Testis (tissue), 3 donors: ENCODE data around the gene TMEM256. TPM values are rescaled to one million over a fixed set of nuclear protein-coding genes. Genes with fewer than 3 reads are reported as not detected.

Experiments used
- DNase-seq: peaks from one replicate; pipeline ENCODE4 v3.0.0-alpha.2; 2019
- H3K27ac ChIP-seq, 2 donors: fragments of 200-600 bp; sonication (generic); one replicate each; pipeline ENCODE4 v1.5.1; 2019
- H3K27me3 ChIP-seq: fragments of 200-600 bp; sonication (generic); one replicate; pipeline ENCODE4 v1.5.1; 2019
- H3K36me3 ChIP-seq: fragments of 200-600 bp; sonication (generic); one replicate; pipeline ENCODE4 v1.5.1; 2017; ENCODE audit warnings: low read depth; ENCODE audit errors: missing control alignments
- H3K4me1 ChIP-seq: fragments of 200-600 bp; sonication (generic); one replicate; pipeline ENCODE4 v1.5.1; 2019
- H3K4me3 ChIP-seq, 2 donors: fragments of 200-600 bp; sonication (generic); one replicate each; pipeline ENCODE4 v1.5.1; 2017 to 2019
- H3K9me3 ChIP-seq: fragments of 200-600 bp; sonication (generic); one replicate; pipeline ENCODE4 v1.5.1; 2017
- CTCF ChIP-seq, 3 experiments: fragments of 450-650 bp in 2 of 3; fragments of 200-600 bp in 1 of 3; sonication (generic) in 1 of 3; IDR thresholded peaks; one replicate each; pipeline ENCODE4 v1.5.1; 2016 to 2019; ENCODE audit warnings: antibody characterized with exemption in 3 of 3, mild to moderate bottlenecking in 2 of 3, moderate library complexity in 1 of 3
- POLR2A ChIP-seq: fragments of 450-650 bp; IDR thresholded peaks from one replicate; pipeline ENCODE4 v1.6.1; 2017; ENCODE audit warnings: antibody characterized with exemption, mild to moderate bottlenecking, moderate library complexity
- WGBS, 2 donors: methylation state at CpG; one replicate each; pipeline ENCODE4 v1.1.5; 2018; 5-methylcytosine and 5-hydroxymethylcytosine counted together
- intact Hi-C: fragments of 100-400 bp; cut with DNase I; formaldehyde crosslinking; loops from one replicate; pipeline ENCODE4 v1.15.1; 2023; ENCODE audit warnings: low total_unique reads
- polyA plus RNA-seq: library from polyadenylated mRNA; stranded (reverse); fragments of 350-450 nt; fragmentation: Illumina TruSeq; extraction: RNeasy Lipid Tissue Mini Kit (QIAGEN cat#74804); gene quantifications from one replicate; pipeline ENCODE4 v1.2.3, GENCODE V29; 2014; ENCODE audit warnings: low read depth, low replicate concordance; ENCODE audit not compliant: insufficient read depth
- total RNA-seq, 2 donors: library from RNA; depleted of rRNA; stranded (reverse); fragments of >200 nt; gene quantifications; one replicate each; pipeline ENCODE4 v1.2.3, GENCODE V29; 2016

The TMEM256 gene
- total and polyA plus RNA-seq, 3 donors from 2014 or later = 18.7 to 33.3 (median 27.3) TPM

- 3 to 8% methylated on average over 26 to 37 of the region's 48 CpGs for WGBS, 2 donors
- Histone ChIP-seq H3K4me3 (peak overlapping the region; percentile 72 to 82), H3K36me3 (no peaks in the 10 kb centered on the region), H3K27me3 (no peaks in the 10 kb centered on the region), H3K9me3 (no peaks in the 10 kb centered on the region), H3K4me1 (peaks cover 15% of the 10 kb centered on the region), H3K27ac (peak overlapping the region; percentile 84 to 92)
- intact Hi-C loops = no loop called here
- no peak for TF ChIP-seq POLR2A
- TF ChIP-seq CTCF (IDR thresholded peaks at IDR 0.05) = no peak
- no peak for DNase-seq
Observed at GRCh38 chr17:7393613-7394451, 10.1 kb downstream of the TMEM256 start.

- Histone ChIP-seq H3K4me3 (no peak overlapping the region), H3K36me3 (no peaks in the 10 kb centered on the region), H3K4me1 (peaks cover 15% of the 10 kb centered on the region), H3K9me3 (no peaks in the 10 kb centered on the region), H3K27ac (no peak overlapping the region), H3K27me3 (no peaks in the 10 kb centered on the region)
- intact Hi-C loops = no loop called here
- no peak for DNase-seq
- TF ChIP-seq CTCF (IDR thresholded peaks at IDR 0.05) (no peak), POLR2A (no peak)
- WGBS, 2 donors = 62 to 68% methylated on average over 14 to 42 of the region's 42 CpGs
Observed at GRCh38 chr17:7392696-7393612, 10.9 kb downstream of the TMEM256 start.

- Histone ChIP-seq H3K27ac (no peak overlapping the region), H3K4me1 (peaks cover 15% of the 10 kb centered on the region), H3K36me3 (no peaks in the 10 kb centered on the region), H3K4me3 (no peak overlapping the region), H3K27me3 (no peaks in the 10 kb centered on the region), H3K9me3 (no peaks in the 10 kb centered on the region)
- no peak for DNase-seq
- TF ChIP-seq POLR2A = no peak
- no peak for TF ChIP-seq CTCF (IDR thresholded peaks at IDR 0.05)
- intact Hi-C loops = no loop called here
- WGBS, 2 donors = 72 to 84% methylated on average over 2 of the region's 2 CpGs
Observed at GRCh38 chr17:7391307-7391706, 12.6 kb downstream of the TMEM256 start.

- no peaks in the 10 kb centered on the region for H3K36me3 ChIP-seq
Observed at GRCh38 chr17:7389924-7390910, 13.7 kb downstream of the TMEM256 start.

More at GRCh38 chr17:7389924-7390910, 13.7 kb downstream of the TMEM256 start:
- WGBS, 2 donors = 83 to 85% methylated on average over 11 to 19 of the region's 19 CpGs
- intact Hi-C loops = no loop called here
- H3K27me3 ChIP-seq = no peaks in the 10 kb centered on the region
- no peak overlapping the region for H3K27ac ChIP-seq
- H3K4me3 ChIP-seq = no peak overlapping the region
- TF ChIP-seq CTCF (IDR thresholded peaks at IDR 0.05) = no peak
- no peak for TF ChIP-seq POLR2A
- DNase-seq = no peak
- H3K4me1 ChIP-seq = peaks cover 13% of the 10 kb centered on the region
- no peaks in the 10 kb centered on the region for H3K9me3 ChIP-seq
